ACC112 (cell line): ENCODE data around the gene ARHGAP15.

ENCODE experiments used
- H2AFZ ChIP-seq: fragments of 200-600 bp; sonication (generic); one replicate; pipeline ENCODE4 v1.6.0; 2017; ENCODE audit warnings: antibody characterized with exemption, low read length; ENCODE audit not compliant: unreplicated experiment
- H3K27ac ChIP-seq: fragments of 200-600 bp; sonication (generic); 2 replicates; pipeline ENCODE4 v1.5.1; 2014; ENCODE audit warnings: low read depth, mild to moderate bottlenecking, antibody characterized with exemption, low read length, moderate library complexity
- H3K27me3 ChIP-seq: fragments of 200-600 bp; sonication (generic); 2 replicates; pipeline ENCODE4 v1.6.1; 2014; ENCODE audit warnings: mild to moderate bottlenecking, antibody characterized with exemption, low read length, moderate library complexity, mixed read lengths; ENCODE audit not compliant: insufficient read depth
- H3K36me3 ChIP-seq: fragments of 200-600 bp; sonication (generic); 2 replicates; pipeline ENCODE4 v1.6.1; 2016; ENCODE audit warnings: mild to moderate bottlenecking, antibody characterized with exemption, low read length, moderate library complexity, mixed read lengths; ENCODE audit not compliant: insufficient read depth
- H3K4me1 ChIP-seq: fragments of 200-600 bp; sonication (generic); one replicate; pipeline ENCODE4 v1.6.1; 2016; ENCODE audit warnings: low read length, mixed read lengths; ENCODE audit not compliant: insufficient read depth, unreplicated experiment, control insufficient read depth
- H3K4me3 ChIP-seq: fragments of 200-600 bp; sonication (generic); 2 replicates; pipeline ENCODE4 v1.5.1; 2014; ENCODE audit warnings: mild to moderate bottlenecking, low read depth, low read length
- H3K79me2 ChIP-seq: fragments of 200-600 bp; sonication (generic); one replicate; pipeline ENCODE4 v1.6.0; 2016; ENCODE audit warnings: low read length; ENCODE audit not compliant: control insufficient read depth, unreplicated experiment, insufficient read depth

ARHGAP15 gene

DNA sequence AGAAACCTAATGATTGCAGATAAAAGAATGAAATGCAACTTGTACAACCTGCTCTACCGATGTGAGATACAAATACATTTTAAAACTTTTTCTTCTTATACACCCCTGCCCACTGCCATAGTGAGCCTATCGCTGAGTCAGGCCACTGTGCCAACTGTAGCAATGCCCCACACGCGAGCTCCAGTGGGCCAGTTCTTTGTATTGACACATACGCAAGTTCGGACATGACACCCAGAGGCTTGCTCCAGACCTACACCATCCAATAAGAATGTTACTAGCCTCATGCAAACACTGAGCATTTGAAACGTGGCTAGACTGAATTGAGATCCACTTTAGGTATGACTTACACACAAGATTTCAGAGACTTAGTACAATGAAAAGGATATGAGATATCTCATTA, 340.1 kb downstream of the ARHGAP15 start:
- H3K36me3 ChIP-seq, result no peaks in the 10 kb centered on the region
- no peak overlapping the region for H3K4me3 ChIP-seq
- no peaks in the 10 kb centered on the region for H3K79me2 ChIP-seq
- H2AFZ ChIP-seq, result no peak overlapping the region
- peaks cover 15% of the 10 kb centered on the region for H3K4me1 ChIP-seq
- no peaks in the 10 kb centered on the region for H3K27me3 ChIP-seq
- no peak overlapping the region for H3K27ac ChIP-seq

DNA sequence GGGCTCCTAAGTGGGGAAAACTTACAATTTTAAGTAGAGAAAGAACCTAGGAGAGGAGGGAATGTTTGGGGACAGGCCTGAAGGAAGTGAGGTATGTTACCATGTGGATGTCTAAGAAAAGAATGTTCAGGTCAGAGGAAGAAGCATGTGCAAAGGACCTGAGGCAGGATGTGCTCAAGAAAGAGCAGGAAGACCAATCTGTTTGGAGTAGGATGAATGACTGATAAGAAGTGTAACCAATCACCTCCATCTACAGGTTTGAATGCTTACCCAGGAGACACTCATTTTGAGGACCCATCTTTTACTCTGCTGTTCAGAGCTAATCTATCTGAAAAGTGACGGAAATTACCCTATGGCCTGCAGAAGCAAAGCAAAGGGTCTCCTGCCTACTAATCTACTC, 342.3 kb downstream of the ARHGAP15 start:
- H3K27me3 ChIP-seq, result no peaks in the 10 kb centered on the region
- H3K79me2 ChIP-seq, result no peaks in the 10 kb centered on the region
- no peak overlapping the region for H3K27ac ChIP-seq
- H3K4me3 ChIP-seq, result no peak overlapping the region
- H2AFZ ChIP-seq, result no peak overlapping the region
- no peaks in the 10 kb centered on the region for H3K36me3 ChIP-seq
- H3K4me1 ChIP-seq, result peaks cover 15% of the 10 kb centered on the region

GRCh38 chr2:143473216-143473615, 344.0 kb downstream of the ARHGAP15 start:
- peak overlapping the region; percentile 29 for H3K4me3 ChIP-seq
- peak overlapping the region; percentile 78 for H2AFZ ChIP-seq
- peak overlapping the region; percentile 25 for H3K27ac ChIP-seq
- H3K27me3 ChIP-seq, result no peaks in the 10 kb centered on the region
- H3K4me1 ChIP-seq, result peaks cover 15% of the 10 kb centered on the region
- no peaks in the 10 kb centered on the region for H3K36me3 ChIP-seq
- no peaks in the 10 kb centered on the region for H3K79me2 ChIP-seq

DNA sequence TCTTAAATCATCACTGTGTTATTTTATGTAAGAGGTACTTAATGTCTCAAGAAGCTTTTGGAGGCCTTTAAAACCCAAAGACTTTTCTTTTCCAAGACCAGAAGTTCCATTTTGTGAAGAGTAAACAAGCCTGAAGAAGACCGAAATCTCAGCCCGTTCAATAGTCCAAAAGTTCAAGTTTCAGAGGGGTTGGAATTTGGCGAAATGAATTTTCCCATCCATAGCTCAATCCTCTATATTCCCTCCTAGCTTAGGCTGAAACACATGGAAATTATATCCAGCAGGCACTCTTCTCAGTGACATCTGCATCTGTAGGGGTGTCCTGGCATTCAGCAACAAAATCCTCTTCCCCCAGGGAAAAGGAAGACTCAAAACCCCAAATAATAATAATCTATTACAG, 344.6 kb downstream of the ARHGAP15 start:
- peaks cover 15% of the 10 kb centered on the region for H3K4me1 ChIP-seq
- peak overlapping the region; percentile 78 for H2AFZ ChIP-seq
- no peaks in the 10 kb centered on the region for H3K27me3 ChIP-seq
- H3K79me2 ChIP-seq, result no peaks in the 10 kb centered on the region
- peak overlapping the region; percentile 25 for H3K27ac ChIP-seq
- no peaks in the 10 kb centered on the region for H3K36me3 ChIP-seq
- H3K4me3 ChIP-seq, result peak overlapping the region; percentile 29; the same call in 1 of the 2 replicates

DNA sequence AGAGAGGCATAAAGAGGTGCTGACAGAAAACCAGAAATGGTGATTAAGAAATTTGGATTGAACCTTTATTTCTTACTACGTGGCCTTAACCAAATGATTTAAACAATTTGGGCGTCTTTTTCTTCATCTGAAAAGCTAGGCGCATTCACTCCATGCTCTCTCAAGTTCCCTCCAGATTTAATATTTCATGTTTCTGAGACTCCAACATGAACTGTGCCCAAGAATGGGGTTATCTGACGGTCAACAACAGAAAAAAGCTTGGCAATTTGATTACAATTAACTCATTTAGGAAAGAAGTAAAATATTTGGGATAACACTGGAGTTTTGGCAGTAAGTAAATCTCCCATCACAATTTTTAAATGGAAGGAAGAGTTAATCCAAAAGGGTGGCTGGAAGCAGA, 345.4 kb downstream of the ARHGAP15 start:
- no peak overlapping the region for H3K4me3 ChIP-seq
- H3K79me2 ChIP-seq, result no peaks in the 10 kb centered on the region
- no peaks in the 10 kb centered on the region for H3K27me3 ChIP-seq
- no peak overlapping the region for H3K27ac ChIP-seq
- H3K36me3 ChIP-seq, result no peaks in the 10 kb centered on the region
- no peak overlapping the region for H2AFZ ChIP-seq
- H3K4me1 ChIP-seq, result peaks cover 15% of the 10 kb centered on the region

- peaks cover 15% of the 10 kb centered on the region for H3K4me1 ChIP-seq
- H3K27me3 ChIP-seq, result no peaks in the 10 kb centered on the region
- H3K4me3 ChIP-seq, result no peak overlapping the region
- no peaks in the 10 kb centered on the region for H3K79me2 ChIP-seq
- no peak overlapping the region for H3K27ac ChIP-seq
- H2AFZ ChIP-seq, result no peak overlapping the region
- no peaks in the 10 kb centered on the region for H3K36me3 ChIP-seq
Observed at GRCh38 chr2:143475041-143475776, 346.0 kb downstream of the ARHGAP15 start.

- no peak overlapping the region for H3K4me3 ChIP-seq
Observed at GRCh38 chr2:143476336-143477087, 347.3 kb downstream of the ARHGAP15 start.

DNA sequence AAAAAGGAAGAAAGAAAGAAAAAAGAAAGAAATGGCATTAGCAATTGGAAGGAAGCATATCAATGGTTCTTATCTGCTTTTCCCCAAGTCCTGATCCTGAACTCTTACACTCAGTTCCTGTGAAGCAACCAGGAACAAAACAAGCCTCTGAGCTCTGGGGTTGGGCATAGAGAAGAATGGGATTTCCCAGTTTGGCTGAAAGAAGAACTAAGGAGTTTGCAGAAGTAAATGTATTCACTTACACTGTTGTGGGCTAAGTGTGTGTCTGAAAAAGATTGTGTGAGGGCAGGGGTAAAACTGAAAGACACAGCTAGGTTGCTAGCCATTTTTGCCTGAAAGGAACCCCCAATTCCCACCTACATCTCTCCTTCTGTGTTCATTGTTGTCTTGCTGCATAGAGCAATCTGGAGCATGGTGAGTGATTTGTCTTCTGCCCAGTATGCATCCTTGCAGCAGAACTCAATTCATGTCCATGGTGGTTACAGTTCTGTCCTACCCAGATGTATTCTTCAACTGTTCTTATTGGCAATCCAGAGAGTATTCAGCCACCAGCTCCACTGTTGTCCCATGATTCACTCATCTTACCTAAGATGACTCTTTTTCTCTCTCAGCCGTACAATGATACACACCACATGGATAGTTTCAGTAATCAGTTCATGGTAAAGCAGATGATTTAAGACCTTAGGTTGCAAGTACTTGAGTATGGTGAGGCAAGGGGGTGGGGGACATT, 348.7 kb downstream of the ARHGAP15 start:
- Histone ChIP-seq H3K4me1 (peaks cover 12% of the 10 kb centered on the region), H3K4me3 (no peak overlapping the region), H3K79me2 (no peaks in the 10 kb centered on the region), H2AFZ (no peak overlapping the region), H3K36me3 (no peaks in the 10 kb centered on the region), H3K27me3 (no peaks in the 10 kb centered on the region), H3K27ac (no peak overlapping the region)

More at GRCh38 chr2:143476336-143477087, 347.3 kb downstream of the ARHGAP15 start:
- no peaks in the 10 kb centered on the region for H3K36me3 ChIP-seq
- H2AFZ ChIP-seq, result no peak overlapping the region
- H3K27ac ChIP-seq, result no peak overlapping the region
- no peaks in the 10 kb centered on the region for H3K27me3 ChIP-seq
- H3K4me1 ChIP-seq, result peaks cover 15% of the 10 kb centered on the region
- H3K79me2 ChIP-seq, result no peaks in the 10 kb centered on the region

DNA sequence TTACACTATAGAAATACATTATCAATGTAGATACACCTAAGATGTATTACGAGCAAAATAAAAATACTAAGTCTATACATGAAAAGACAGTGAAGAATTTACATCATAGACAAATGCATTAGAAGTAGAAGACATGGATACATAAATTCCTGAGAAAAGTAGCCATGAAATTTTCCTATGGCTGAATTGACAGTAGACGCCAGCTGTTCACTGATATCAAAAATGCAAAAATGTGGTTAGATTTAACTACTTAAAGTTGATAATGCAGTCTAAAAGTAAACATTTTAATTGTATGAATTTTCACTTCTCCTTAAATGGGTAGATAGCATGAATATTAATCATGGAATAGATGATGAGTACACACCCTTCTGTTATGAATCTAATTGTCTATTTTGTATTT, 350.9 kb downstream of the ARHGAP15 start:
- H3K79me2 ChIP-seq, result no peaks in the 10 kb centered on the region

GRCh38 chr2:143480601-143481236, 351.5 kb downstream of the ARHGAP15 start:
- H3K4me1 ChIP-seq, result no peaks in the 10 kb centered on the region
- no peaks in the 10 kb centered on the region for H3K36me3 ChIP-seq
- H3K27ac ChIP-seq, result no peak overlapping the region
- no peak overlapping the region for H3K4me3 ChIP-seq
- H2AFZ ChIP-seq, result no peak overlapping the region
- no peaks in the 10 kb centered on the region for H3K79me2 ChIP-seq
- H3K27me3 ChIP-seq, result no peaks in the 10 kb centered on the region

More for the DNA sequence above, 350.9 kb downstream of the ARHGAP15 start:
- Histone ChIP-seq H3K27me3 (no peaks in the 10 kb centered on the region), H2AFZ (no peak overlapping the region), H3K27ac (no peak overlapping the region), H3K4me1 (no peaks in the 10 kb centered on the region), H3K4me3 (no peak overlapping the region), H3K36me3 (no peaks in the 10 kb centered on the region)
